ENCODE measurements around the gene ANAPC10.

ANAPC10 gene

GRCh38 chr4:145099653-145100052 is 1.7 kb upstream of the ANAPC10 start:
- H3K9me3 ChIP-seq (ENCODE audit: severe bottlenecking) = no peaks in the 10 kb centered on the region
- H3K4me3 ChIP-seq (ENCODE audit: low read depth, low read length) = peak overlapping the region; percentile 89
- no peaks in the 10 kb centered on the region for H3K27me3 ChIP-seq (ENCODE audit: insufficient read depth, low read depth, severe bottlenecking)
- H3K36me3 ChIP-seq = peaks cover 23% of the 10 kb centered on the region
- TF ChIP-seq, protein P1, sequence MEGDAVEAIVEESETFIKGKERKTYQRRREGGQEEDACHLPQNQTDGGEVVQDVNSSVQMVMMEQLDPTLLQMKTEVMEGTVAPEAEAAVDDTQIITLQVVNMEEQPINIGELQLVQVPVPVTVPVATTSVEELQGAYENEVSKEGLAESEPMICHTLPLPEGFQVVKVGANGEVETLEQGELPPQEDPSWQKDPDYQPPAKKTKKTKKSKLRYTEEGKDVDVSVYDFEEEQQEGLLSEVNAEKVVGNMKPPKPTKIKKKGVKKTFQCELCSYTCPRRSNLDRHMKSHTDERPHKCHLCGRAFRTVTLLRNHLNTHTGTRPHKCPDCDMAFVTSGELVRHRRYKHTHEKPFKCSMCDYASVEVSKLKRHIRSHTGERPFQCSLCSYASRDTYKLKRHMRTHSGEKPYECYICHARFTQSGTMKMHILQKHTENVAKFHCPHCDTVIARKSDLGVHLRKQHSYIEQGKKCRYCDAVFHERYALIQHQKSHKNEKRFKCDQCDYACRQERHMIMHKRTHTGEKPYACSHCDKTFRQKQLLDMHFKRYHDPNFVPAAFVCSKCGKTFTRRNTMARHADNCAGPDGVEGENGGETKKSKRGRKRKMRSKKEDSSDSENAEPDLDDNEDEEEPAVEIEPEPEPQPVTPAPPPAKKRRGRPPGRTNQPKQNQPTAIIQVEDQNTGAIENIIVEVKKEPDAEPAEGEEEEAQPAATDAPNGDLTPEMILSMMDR (IDR thresholded peaks at IDR 0.05; ENCODE audit: low read depth, low read length) = no peak
- H3K27ac ChIP-seq = no peak overlapping the region
- no peak for DNase-seq

GRCh38 chr4:145098675-145099037 is 660 bp upstream of the ANAPC10 start:
- TF ChIP-seq, protein P1 (IDR thresholded peaks at IDR 0.05; ENCODE audit: low read depth, low read length) = no peak
- H3K27ac ChIP-seq = peak overlapping the region; percentile 92
- H3K4me3 ChIP-seq (ENCODE audit: low read depth, low read length) = peak overlapping the region; percentile 89
- no peaks in the 10 kb centered on the region for H3K9me3 ChIP-seq (ENCODE audit: severe bottlenecking)
- H3K36me3 ChIP-seq = peaks cover 28% of the 10 kb centered on the region
- no peaks in the 10 kb centered on the region for H3K27me3 ChIP-seq (ENCODE audit: insufficient read depth, low read depth, severe bottlenecking)
- no peak for DNase-seq

GRCh38 chr4:145097331-145097820 is 620 bp downstream of the ANAPC10 start:
- Histone ChIP-seq H3K27ac (peak overlapping the region; percentile 92), H3K9me3 (ENCODE audit: severe bottlenecking) (no peaks in the 10 kb centered on the region), H3K4me3 (ENCODE audit: low read depth, low read length) (peak overlapping the region; percentile 89), H3K36me3 (peaks cover 38% of the 10 kb centered on the region), H3K27me3 (ENCODE audit: insufficient read depth, low read depth, severe bottlenecking) (no peaks in the 10 kb centered on the region)
- TF ChIP-seq, protein P1 (IDR thresholded peaks at IDR 0.05; ENCODE audit: low read depth, low read length) = no peak
- DNase-seq = no peak

DNA sequence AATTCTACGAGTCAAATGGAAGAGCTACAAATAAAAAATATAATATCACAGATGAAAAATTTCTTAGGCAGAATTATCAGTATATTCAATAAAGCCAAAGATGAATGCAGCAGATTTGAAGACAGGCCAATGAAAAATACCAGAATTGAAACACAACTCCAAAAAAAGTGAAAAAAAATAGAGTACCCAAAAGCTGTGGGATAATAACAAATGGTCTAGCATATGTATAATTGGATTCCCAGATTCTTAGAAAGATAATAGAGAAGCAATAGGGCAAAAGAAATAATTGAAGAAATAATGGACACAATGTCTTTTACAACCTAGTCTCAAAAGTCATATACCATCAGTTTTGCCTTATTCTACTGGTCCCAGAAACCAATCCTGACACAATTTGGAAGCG is 4.4 kb downstream of the ANAPC10 start:
- H3K36me3 ChIP-seq = peaks cover 68% of the 10 kb centered on the region
- no peak for DNase-seq
- H3K27me3 ChIP-seq (ENCODE audit: insufficient read depth, low read depth, severe bottlenecking) = no peaks in the 10 kb centered on the region
- H3K9me3 ChIP-seq (ENCODE audit: severe bottlenecking) = no peaks in the 10 kb centered on the region
- TF ChIP-seq, protein P1 (IDR thresholded peaks at IDR 0.05; ENCODE audit: low read depth, low read length) = no peak
- H3K4me3 ChIP-seq (ENCODE audit: low read depth, low read length) = no peak overlapping the region
- H3K27ac ChIP-seq = no peak overlapping the region

- peaks cover 73% of the 10 kb centered on the region for H3K36me3 ChIP-seq
- no peak overlapping the region for H3K4me3 ChIP-seq (ENCODE audit: low read depth, low read length)
- H3K27me3 ChIP-seq (ENCODE audit: insufficient read depth, low read depth, severe bottlenecking) = no peaks in the 10 kb centered on the region
Observed at GRCh38 chr4:145090380-145090779, 7.6 kb downstream of the ANAPC10 start.

More at GRCh38 chr4:145090380-145090779, 7.6 kb downstream of the ANAPC10 start:
- DNase-seq = no peak
- no peaks in the 10 kb centered on the region for H3K9me3 ChIP-seq (ENCODE audit: severe bottlenecking)
- TF ChIP-seq, protein P1 (IDR thresholded peaks at IDR 0.05; ENCODE audit: low read depth, low read length) = no peak
- H3K27ac ChIP-seq = no peak overlapping the region
